Choroid plexus epithelial cell (primary cell): Measurements from ENCODE around the gene CCNT1.
A peak's percentile ranks its signal among the peaks of the same experiment; 100 is the strongest.
"Not testable (repeated sequence)": the region's sequence is repeated elsewhere in the genome, so short reads cannot be mapped to it uniquely, and the experiment has no call there.

Experiments used
- DNase-seq: peaks from one replicate; pipeline ENCODE4 v3.0.0-alpha.2; 2010; ENCODE audit warnings: low read depth
- H3K4me3 ChIP-seq: 2 replicates; pipeline ENCODE4 v1.5.1; 2011; ENCODE audit warnings: low read depth, mild to moderate bottlenecking, control low read depth, low read length, moderate library complexity
- CTCF ChIP-seq: conservative IDR thresholded peaks from 2 replicates; pipeline ENCODE4 v1.5.1; 2011; ENCODE audit warnings: low read depth, mild to moderate bottlenecking, control low read depth, inconsistent platforms, low read length, moderate library complexity

CCNT1 gene

GRCh38 chr12:48683534-48683933 lies 33.0 kb downstream of the CCNT1 start:
- no peak for DNase-seq
- H3K4me3 ChIP-seq: no peak overlapping the region
- no peak for TF ChIP-seq CTCF

- TF ChIP-seq CTCF: no peak
- DNase-seq: no peak
- H3K4me3 ChIP-seq: peak overlapping the region; percentile 68
These were observed 33.6 kb downstream of the CCNT1 start for GRCh38 chr12:48682927-48683326.

GRCh38 chr12:48682533-48682905 lies 34.0 kb downstream of the CCNT1 start:
- H3K4me3 ChIP-seq: peak overlapping the region; percentile 68
- not testable (repeated sequence) for DNase-seq

GRCh38 chr12:48681710-48682532 lies 34.6 kb downstream of the CCNT1 start, which contains the start of gene KANSL2:
Gene KANSL2 (minus strand): TSS chr12:48682238. CDS start chr12:48681632, 606 bp downstream.
- peak within 1 kb of the TSS; percentile 80 for H3K4me3 ChIP-seq
- TF ChIP-seq CTCF: no peak
- DNase-seq: peak; percentile 99

- H3K4me3 ChIP-seq: peak overlapping the region; percentile 80
- TF ChIP-seq CTCF: no peak
- peak; percentile 26 for DNase-seq
These were observed 35.2 kb downstream of the CCNT1 start for GRCh38 chr12:48681399-48681709.

- DNase-seq: no peak
- peak overlapping the region; percentile 80 for H3K4me3 ChIP-seq
- no peak for TF ChIP-seq CTCF
These were observed 35.6 kb downstream of the CCNT1 start for GRCh38 chr12:48680861-48681260.

- TF ChIP-seq CTCF: no peak
- H3K4me3 ChIP-seq: no peak overlapping the region
- DNase-seq: no peak
These were observed 37.8 kb downstream of the CCNT1 start for GRCh38 chr12:48678551-48679185.
